ENCODE results near the gene SIGLEC11.

SIGLEC11 gene

GRCh38 chr19:49910179-49910578, 50.8 kb downstream of the SIGLEC11 start:
- H3K9me3 ChIP-seq (ENCODE audit: severe bottlenecking): no peaks in the 10 kb centered on the region
- no peak overlapping the region for H3K27ac ChIP-seq
- no peak for DNase-seq
- no peak for TF ChIP-seq CTCF (IDR thresholded peaks at IDR 0.05; ENCODE audit: low read depth, low read length)
- no peaks in the 10 kb centered on the region for H3K27me3 ChIP-seq (ENCODE audit: insufficient read depth, low read depth, severe bottlenecking)
- peaks cover 83% of the 10 kb centered on the region for H3K36me3 ChIP-seq
- H3K4me3 ChIP-seq (ENCODE audit: low read depth, low read length): no peak overlapping the region

GRCh38 chr19:49908480-49909420, 52.2 kb downstream of the SIGLEC11 start:
- Histone ChIP-seq H3K4me3 (ENCODE audit: low read depth, low read length) (no peak overlapping the region), H3K36me3 (peaks cover 70% of the 10 kb centered on the region), H3K27me3 (ENCODE audit: insufficient read depth, low read depth, severe bottlenecking) (no peaks in the 10 kb centered on the region), H3K27ac (no peak overlapping the region), H3K9me3 (ENCODE audit: severe bottlenecking) (no peaks in the 10 kb centered on the region)
- no peak for TF ChIP-seq CTCF (IDR thresholded peaks at IDR 0.05; ENCODE audit: low read depth, low read length)
- DNase-seq: no peak

- TF ChIP-seq CTCF (IDR thresholded peaks at IDR 0.05; ENCODE audit: low read depth, low read length): no peak
- Histone ChIP-seq H3K9me3 (ENCODE audit: severe bottlenecking) (no peaks in the 10 kb centered on the region), H3K27ac (no peak overlapping the region), H3K36me3 (peaks cover 62% of the 10 kb centered on the region), H3K27me3 (ENCODE audit: insufficient read depth, low read depth, severe bottlenecking) (no peaks in the 10 kb centered on the region), H3K4me3 (ENCODE audit: low read depth, low read length) (no peak overlapping the region)
- DNase-seq: no peak
These were observed 53.1 kb downstream of the SIGLEC11 start for GRCh38 chr19:49907745-49908446.

- H3K4me3 ChIP-seq (ENCODE audit: low read depth, low read length): no peak overlapping the region
- no peak for DNase-seq
- H3K9me3 ChIP-seq (ENCODE audit: severe bottlenecking): no peaks in the 10 kb centered on the region
- H3K27ac ChIP-seq: no peak overlapping the region
- no peak for TF ChIP-seq CTCF (IDR thresholded peaks at IDR 0.05; ENCODE audit: low read depth, low read length)
- peaks cover 55% of the 10 kb centered on the region for H3K36me3 ChIP-seq
- no peaks in the 10 kb centered on the region for H3K27me3 ChIP-seq (ENCODE audit: insufficient read depth, low read depth, severe bottlenecking)
These were observed 54.0 kb downstream of the SIGLEC11 start for GRCh38 chr19:49906879-49907564.

GRCh38 chr19:49904136-49904535, 56.8 kb downstream of the SIGLEC11 start:
- no peaks in the 10 kb centered on the region for H3K27me3 ChIP-seq (ENCODE audit: insufficient read depth, low read depth, severe bottlenecking)
- H3K4me3 ChIP-seq (ENCODE audit: low read depth, low read length): no peak overlapping the region
- no peak for DNase-seq
- H3K27ac ChIP-seq: no peak overlapping the region
- no peak for TF ChIP-seq CTCF (IDR thresholded peaks at IDR 0.05; ENCODE audit: low read depth, low read length)
- H3K36me3 ChIP-seq: peaks cover 30% of the 10 kb centered on the region
- H3K9me3 ChIP-seq (ENCODE audit: severe bottlenecking): no peaks in the 10 kb centered on the region
